DOHH2 (cell line): ENCODE results near the gene FTO.

Experiments
- EZH2phosphoT487 ChIP-seq: fragments of 200-600 bp; sonication (generic); IDR thresholded peaks from 2 replicates; pipeline ENCODE4 v1.6.1; 2017; ENCODE audit warnings: borderline replicate concordance, mild to moderate bottlenecking, antibody characterized with exemption, low read length, moderate library complexity, mixed read lengths
- TF ChIP-seq, protein P1 (sequence below): fragments of 200-600 bp; sonication (generic); IDR thresholded peaks from one replicate; pipeline ENCODE4 v1.5.1; 2014; ENCODE audit warnings: antibody characterized with exemption, mild to moderate bottlenecking, low read depth, low read length; ENCODE audit not compliant: poor library complexity, severe bottlenecking

DNA sequence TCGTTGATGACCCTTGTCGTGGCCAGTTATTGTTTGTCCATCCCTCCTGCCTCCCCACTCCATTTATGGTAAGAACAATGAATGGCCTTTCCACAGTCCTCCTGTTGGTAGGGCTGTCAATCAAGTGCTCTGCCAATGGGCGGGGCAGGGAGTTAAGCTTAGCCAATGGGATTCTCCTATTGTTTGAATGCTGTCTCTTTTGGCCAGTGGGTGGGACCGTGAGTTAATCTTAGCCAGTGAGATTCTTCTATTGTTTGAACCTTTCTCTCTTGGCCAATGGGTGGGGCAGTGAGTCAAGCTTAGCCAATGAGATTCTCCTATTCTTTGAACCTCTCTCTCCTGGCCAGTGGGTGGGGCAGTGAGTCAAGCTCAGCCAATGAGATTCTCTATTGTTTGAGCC, 497.2 kb downstream of the FTO start:
- TF ChIP-seq, protein P1, sequence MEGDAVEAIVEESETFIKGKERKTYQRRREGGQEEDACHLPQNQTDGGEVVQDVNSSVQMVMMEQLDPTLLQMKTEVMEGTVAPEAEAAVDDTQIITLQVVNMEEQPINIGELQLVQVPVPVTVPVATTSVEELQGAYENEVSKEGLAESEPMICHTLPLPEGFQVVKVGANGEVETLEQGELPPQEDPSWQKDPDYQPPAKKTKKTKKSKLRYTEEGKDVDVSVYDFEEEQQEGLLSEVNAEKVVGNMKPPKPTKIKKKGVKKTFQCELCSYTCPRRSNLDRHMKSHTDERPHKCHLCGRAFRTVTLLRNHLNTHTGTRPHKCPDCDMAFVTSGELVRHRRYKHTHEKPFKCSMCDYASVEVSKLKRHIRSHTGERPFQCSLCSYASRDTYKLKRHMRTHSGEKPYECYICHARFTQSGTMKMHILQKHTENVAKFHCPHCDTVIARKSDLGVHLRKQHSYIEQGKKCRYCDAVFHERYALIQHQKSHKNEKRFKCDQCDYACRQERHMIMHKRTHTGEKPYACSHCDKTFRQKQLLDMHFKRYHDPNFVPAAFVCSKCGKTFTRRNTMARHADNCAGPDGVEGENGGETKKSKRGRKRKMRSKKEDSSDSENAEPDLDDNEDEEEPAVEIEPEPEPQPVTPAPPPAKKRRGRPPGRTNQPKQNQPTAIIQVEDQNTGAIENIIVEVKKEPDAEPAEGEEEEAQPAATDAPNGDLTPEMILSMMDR, result no peak
- no peak for TF ChIP-seq EZH2phosphoT487
